HG02970 (cell line): ENCODE measurements around the gene TMEM123.

Experiments used
- ATAC-seq: cut with Tn5 transposase; IDR thresholded peaks from one replicate; pipeline ENCODE4 v1.9.1; 2021; ENCODE audit warnings: mild to moderate bottlenecking, moderate library complexity, moderate number of reproducible peaks; ENCODE audit not compliant: unreplicated experiment, low FRiP score

The TMEM123 gene

GRCh38 chr11:102452461-102453301 lies at the start of gene TMEM123:
Gene TMEM123, minus strand, starts transcription at chr11:102452765. Its CDS starts 142 bp downstream, at chr11:102452623.
- ATAC-seq: peak; percentile 61

GRCh38 chr11:102500829-102501228 lies 48.3 kb upstream of the TMEM123 start:
- ATAC-seq: no peak

GRCh38 chr11:102499931-102500330 lies 47.4 kb upstream of the TMEM123 start:
- ATAC-seq: no peak

- ATAC-seq: no peak
Measured at GRCh38 chr11:102499151-102499550, 46.6 kb upstream of the TMEM123 start.

GRCh38 chr11:102497061-102497460 lies 44.5 kb upstream of the TMEM123 start:
- no peak for ATAC-seq

- ATAC-seq: peak; percentile 58
Measured at GRCh38 chr11:102495161-102496042, 42.8 kb upstream of the TMEM123 start.

GRCh38 chr11:102494216-102494615 lies 41.7 kb upstream of the TMEM123 start:
- no peak for ATAC-seq

GRCh38 chr11:102493524-102493923 lies 41.0 kb upstream of the TMEM123 start:
- ATAC-seq: no peak

GRCh38 chr11:102491969-102492368 lies 39.4 kb upstream of the TMEM123 start:
- no peak for ATAC-seq

- ATAC-seq: no peak
Measured at GRCh38 chr11:102489186-102490145, 36.9 kb upstream of the TMEM123 start.

- peak; percentile 62 for ATAC-seq
Measured at GRCh38 chr11:102488208-102488607, 35.6 kb upstream of the TMEM123 start.

- ATAC-seq: no peak
Measured at GRCh38 chr11:102487214-102487613, 34.6 kb upstream of the TMEM123 start.

- no peak for ATAC-seq
Measured at GRCh38 chr11:102486584-102486983, 34.0 kb upstream of the TMEM123 start.

GRCh38 chr11:102485095-102485722 lies 32.6 kb upstream of the TMEM123 start:
- no peak for ATAC-seq

- ATAC-seq: no peak
Measured at GRCh38 chr11:102482433-102482832, 29.9 kb upstream of the TMEM123 start.

- no peak for ATAC-seq
Measured at GRCh38 chr11:102479733-102480132, 27.2 kb upstream of the TMEM123 start.

- ATAC-seq: no peak
Measured at GRCh38 chr11:102478673-102479299, 26.2 kb upstream of the TMEM123 start.

GRCh38 chr11:102476812-102477211 lies 24.2 kb upstream of the TMEM123 start:
- ATAC-seq: no peak

GRCh38 chr11:102476069-102476468 lies 23.5 kb upstream of the TMEM123 start:
- ATAC-seq: no peak
